Naive thymus-derived CD4-positive, alpha-beta T cell (primary cell): ENCODE results near the gene CALM3. TPM values are rescaled to one million over a fixed set of nuclear protein-coding genes. Genes with fewer than 3 reads are reported as not detected.
"Not testable (repeated sequence)": the region's sequence is repeated elsewhere in the genome, so short reads cannot be mapped to it uniquely, and the experiment has no call there.

Experiments
- ATAC-seq: fragments of 150-1000 bp; cut with Tn5 transposase; 2 replicates; pipeline ENCODE4 v1.10.0; 2021; ENCODE audit warnings: mild to moderate bottlenecking, moderate library complexity
- CTCF ChIA-PET: fragments of 350-600 bp; sonication (Branson Sonifier 250); formaldehyde crosslinking; loops from one replicate; lab custom pipeline; 2021; ENCODE audit warnings: antibody characterized with exemption; lab: Charles Lee
- POLR2A ChIA-PET: fragments of 350-600 bp; sonication (Branson Sonifier 250); formaldehyde crosslinking; loops from one replicate; lab custom pipeline; 2021; ENCODE audit warnings: antibody characterized with exemption, inconsistent platforms; lab: Charles Lee
- DNase-seq, 9 donors: peaks; one replicate each; pipeline versions ENCODE4 v3.0.0 to v3.0.0-alpha.2; 2020 to 2022; ENCODE audit warnings: mixed read lengths in 1 of 9
- H3K27ac ChIP-seq: one replicate; pipeline ENCODE4 v1.7.0; 2013; ENCODE audit warnings: mild to moderate bottlenecking, low read depth, low read length, moderate library complexity
- H3K27me3 ChIP-seq, 2 donors: one replicate each; pipeline ENCODE4 v1.7.0; 2013; ENCODE audit warnings: low read length in 2 of 2, mild to moderate bottlenecking in 2 of 2, moderate library complexity in 2 of 2; ENCODE audit not compliant: control insufficient read depth in 2 of 2, insufficient read depth in 2 of 2
- H3K36me3 ChIP-seq, 3 experiments: 1 replicate in 2 of 3; 2 replicates in 1 of 3; pipeline ENCODE4 v1.7.0; 2013; ENCODE audit warnings: low read length in 3 of 3, mild to moderate bottlenecking in 3 of 3, moderate library complexity in 1 of 3; ENCODE audit not compliant: insufficient read depth in 3 of 3, control insufficient read depth in 2 of 3
- H3K4me1 ChIP-seq, 2 donors: one replicate each; pipeline ENCODE4 v1.7.0; 2013; ENCODE audit warnings: low read length in 2 of 2, mild to moderate bottlenecking in 2 of 2, moderate library complexity in 1 of 2; ENCODE audit not compliant: control insufficient read depth in 2 of 2, insufficient read depth in 2 of 2
- H3K4me3 ChIP-seq: 2 replicates; pipeline ENCODE4 v1.7.0; 2013; ENCODE audit warnings: mild to moderate bottlenecking, low read length
- H3K9me3 ChIP-seq, 3 experiments: 1 replicate in 2 of 3; 2 replicates in 1 of 3; pipeline ENCODE4 v1.7.0; 2013; ENCODE audit warnings: low read length in 3 of 3; ENCODE audit not compliant: control insufficient read depth in 2 of 3
- H3K27ac Mint-ChIP-seq, 9 donors: one replicate each; pipeline ENCODE4 v1.8.0; 2020 to 2022; ENCODE audit warnings: mixed read lengths in 9 of 9, mild to moderate bottlenecking in 8 of 9, moderate library complexity in 5 of 9, inconsistent platforms in 2 of 9
- H3K27me3 Mint-ChIP-seq, 5 donors: one replicate each; pipeline ENCODE4 v1.8.0; 2021 to 2022; ENCODE audit warnings: mixed read lengths in 5 of 5, mild to moderate bottlenecking in 1 of 5
- H3K36me3 Mint-ChIP-seq, 5 donors: one replicate each; pipeline ENCODE4 v1.8.0; 2020 to 2022; ENCODE audit warnings: mixed read lengths in 5 of 5, mild to moderate bottlenecking in 3 of 5, inconsistent platforms in 1 of 5
- H3K4me1 Mint-ChIP-seq, 7 donors: one replicate each; pipeline ENCODE4 v1.8.0; 2020 to 2022; ENCODE audit warnings: mixed read lengths in 7 of 7, mild to moderate bottlenecking in 3 of 7, inconsistent platforms in 1 of 7
- H3K4me3 Mint-ChIP-seq, 10 donors: one replicate each; pipeline ENCODE4 v1.8.0; 2020 to 2022; ENCODE audit warnings: mild to moderate bottlenecking in 10 of 10, mixed read lengths in 10 of 10, moderate library complexity in 6 of 10, inconsistent platforms in 2 of 10
- H3K9me3 Mint-ChIP-seq, 11 donors: one replicate each; pipeline ENCODE4 v1.8.0; 2020 to 2022; ENCODE audit warnings: mixed read lengths in 11 of 11, mild to moderate bottlenecking in 4 of 11, inconsistent platforms in 1 of 11, moderate library complexity in 1 of 11
- intact Hi-C, 2 donors: fragments of 100-400 bp; cut with micrococcal nuclease; formaldehyde crosslinking; loops; one replicate each; pipeline ENCODE4 v1.15.1; 2023
- polyA plus RNA-seq, 2 donors: library from polyadenylated mRNA; unstranded; fragments of 300-500 nt; fragmentation: Illumina TruSeq; gene quantifications; one replicate each; pipeline ENCODE4 v1.2.3, GENCODE V29; 2021
- total RNA-seq, 6 experiments: library from RNA in 5 of 6; stranded (reverse) in 5 of 6; gene quantifications; 1 replicate in 5 of 6; 2 replicates in 1 of 6; pipeline ENCODE4 v1.2.3 and lab custom pipeline; 2021 to 2026

The CALM3 gene
- total and polyA plus RNA-seq, 7 experiments from 2014 or later, result 203 to 517 (median 254) TPM

DNA sequence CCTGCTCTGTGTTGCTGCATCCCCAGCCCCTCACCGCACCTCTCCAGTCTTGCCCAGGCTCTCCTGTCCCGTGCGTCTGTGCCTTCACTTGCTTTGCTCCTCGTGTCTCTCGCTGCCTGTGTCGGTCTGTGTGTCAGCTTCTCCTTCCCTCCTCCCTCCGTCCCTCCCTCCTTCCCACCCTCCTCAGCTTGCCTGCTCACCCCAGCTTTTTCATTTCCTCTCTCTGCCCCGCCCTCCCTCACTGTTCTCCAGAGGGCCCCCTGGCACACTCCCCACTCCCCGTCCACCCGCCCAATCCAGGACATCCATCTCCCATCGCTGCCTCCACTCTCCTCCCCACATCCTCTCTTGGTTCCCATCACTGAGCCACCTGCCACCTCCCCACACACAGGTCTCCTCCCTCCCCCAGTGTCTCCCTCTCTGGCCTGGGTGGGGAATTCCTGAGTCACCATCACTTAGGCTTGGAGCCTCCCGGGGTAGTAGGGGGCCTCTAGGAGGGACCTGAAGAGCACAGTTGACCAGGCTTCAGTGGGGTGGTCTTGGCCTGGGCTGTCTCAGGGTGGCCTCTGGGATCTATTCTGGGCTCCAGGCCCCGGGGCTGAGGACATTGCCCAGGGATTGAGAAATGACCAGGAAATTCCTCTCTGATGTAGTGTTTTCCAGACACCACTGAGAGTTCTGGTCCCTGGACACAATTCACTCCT, 24.0 kb downstream of the CALM3 start, which contains the start of gene PTGIR:
TSS of gene PTGIR (minus strand) at position 132 of the 704 bp plus-strand sequence. CDS start 864 bp downstream, outside the sequence.
- ChIA-PET POLR2A (interaction anchor here (1.0 to 2.3 kb wide), 4 partner anchors 9 to 24 kb away, joined by 4 to 9 read pairs (median 6); partner anchors contain the start of gene CALM3), CTCF (interaction anchor here (0.9 to 1.4 kb wide), 2 partner anchors 11 to 36 kb away, joined by 3 to 4 read pairs; partner anchors contain the start of gene DACT3)
- Histone ChIP-seq H3K27ac (peak within 1 kb of the TSS; percentile 57), H3K4me1 (peaks cover 0 to 48% of the 10 kb centered on the region in 2 donors), H3K4me3 (peak within 1 kb of the TSS; percentile 35), H3K27me3 (no peaks in the 10 kb centered on the region), H3K36me3 (no peaks in the 10 kb centered on the region), H3K9me3 (no peaks in the 10 kb centered on the region)
- intact Hi-C loops, result no loop called here
- Mint-ChIP-seq H3K27ac (peak within 1 kb of the TSS; percentile 56 to 95 (median 90)), H3K9me3 (peaks cover 0 to 2% (median 0%) of the 10 kb centered on the region in 11 donors), H3K4me3 (peak within 1 kb of the TSS; percentile 71 to 96 (median 83)), H3K36me3 (peaks cover 0 to 23% (median 0%) of the 10 kb centered on the region in 5 donors), H3K4me1 (peaks cover 32 to 61% (median 51%) of the 10 kb centered on the region in 7 donors), H3K27me3 (peaks cover 0 to 6% (median 0%) of the 10 kb centered on the region in 5 donors)
- DNase-seq (peak in 1 of 9 donors; percentile 64), ATAC-seq (peak; percentile 49)

DNA sequence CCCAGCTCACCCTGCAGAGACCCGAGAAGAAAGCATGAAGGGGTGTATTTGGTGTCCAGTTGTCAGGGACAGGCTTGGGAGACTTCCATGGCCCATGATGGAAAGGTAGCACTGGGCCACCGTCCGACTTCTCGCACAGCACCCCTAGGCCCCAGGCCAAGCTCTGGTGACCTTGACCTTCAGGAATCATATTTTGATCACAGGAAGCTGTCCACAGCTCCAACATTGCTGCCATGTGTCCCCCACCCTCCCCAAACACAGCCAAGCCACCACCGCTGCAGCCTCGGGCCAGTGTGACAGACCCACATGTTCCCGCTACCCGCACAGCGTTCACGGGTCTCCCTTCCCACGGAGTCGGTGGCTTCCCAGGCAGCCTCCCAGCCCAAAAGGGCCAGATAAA, 24.6 kb downstream of the CALM3 start:
- Mint-ChIP-seq H3K9me3 (peaks cover 0 to 2% (median 0%) of the 10 kb centered on the region in 11 donors), H3K27me3 (peaks cover 0 to 6% (median 0%) of the 10 kb centered on the region in 5 donors), H3K36me3 (peaks cover 0 to 23% (median 0%) of the 10 kb centered on the region in 5 donors), H3K27ac (peak overlapping the region in 4 of 9 donors; percentile 38 to 92 (median 90)), H3K4me1 (peaks cover 32 to 55% (median 45%) of the 10 kb centered on the region in 7 donors), H3K4me3 (peak overlapping the region in 1 of 10 donors; percentile 83)
- H3K9me3 ChIP-seq, result no peaks in the 10 kb centered on the region
- H3K4me3 ChIP-seq, result no peak overlapping the region
- H3K4me1 ChIP-seq, result peaks cover 0 to 42% of the 10 kb centered on the region in 2 donors
- ATAC-seq (no peak), DNase-seq (no peak)
- H3K27me3 ChIP-seq, result no peaks in the 10 kb centered on the region
- intact Hi-C loops, result no loop called here
- CTCF ChIA-PET, result no interaction called here
- H3K36me3 ChIP-seq, result no peaks in the 10 kb centered on the region
- POLR2A ChIA-PET, result interaction anchor here (0.7 to 2.2 kb wide), 3 partner anchors 7 to 42 kb away, joined by 3 to 9 read pairs (median 5); no protein-coding TSS in a partner anchor
- H3K27ac ChIP-seq, result peak overlapping the region; percentile 57

DNA sequence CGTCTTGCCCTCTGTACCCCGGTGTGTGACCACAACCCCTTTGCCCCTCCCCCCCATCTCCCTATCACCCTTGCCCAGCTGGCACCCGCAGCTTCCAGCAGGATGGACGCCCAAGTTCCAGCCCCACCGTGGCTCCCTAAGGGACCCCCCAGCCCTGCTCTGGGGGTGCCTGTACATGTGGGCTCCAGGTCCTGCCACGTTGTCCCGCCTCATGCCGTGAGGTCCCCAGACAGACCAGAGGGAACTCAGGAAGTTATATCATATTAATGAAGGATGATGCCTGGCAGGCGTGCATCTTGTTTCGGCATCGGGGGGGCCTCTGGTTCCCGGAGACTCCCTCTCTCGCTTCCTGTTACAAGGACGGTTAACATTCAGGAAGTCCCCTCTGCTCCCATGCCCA, 25.3 kb downstream of the CALM3 start:
- H3K9me3 ChIP-seq, result no peaks in the 10 kb centered on the region
- no peaks in the 10 kb centered on the region for H3K27me3 ChIP-seq
- peaks cover 0 to 2% (median 0%) of the 10 kb centered on the region in 11 donors for H3K9me3 Mint-ChIP-seq
- no peaks in the 10 kb centered on the region for H3K36me3 ChIP-seq
- peaks cover 0 to 6% (median 0%) of the 10 kb centered on the region in 5 donors for H3K27me3 Mint-ChIP-seq
- no peak for ATAC-seq
- ChIA-PET CTCF (no interaction called here), POLR2A (interaction anchor here (0.7 to 2.2 kb wide), 3 partner anchors 8 to 43 kb away, joined by 3 to 9 read pairs (median 5); no protein-coding TSS in a partner anchor)
- H3K4me1 Mint-ChIP-seq, result peaks cover 27 to 48% (median 40%) of the 10 kb centered on the region in 7 donors
- H3K4me1 ChIP-seq, result peaks cover 0 to 35% of the 10 kb centered on the region in 2 donors
- no peak for DNase-seq
- peak overlapping the region in 4 of 9 donors; percentile 25 to 69 (median 53) for H3K27ac Mint-ChIP-seq
- peak overlapping the region in 2 of 10 donors; percentile 28 to 83 for H3K4me3 Mint-ChIP-seq
- intact Hi-C loops, result no loop called here
- no peak overlapping the region for H3K4me3 ChIP-seq
- peaks cover 0 to 22% (median 0%) of the 10 kb centered on the region in 5 donors for H3K36me3 Mint-ChIP-seq
- no peak overlapping the region for H3K27ac ChIP-seq

DNA sequence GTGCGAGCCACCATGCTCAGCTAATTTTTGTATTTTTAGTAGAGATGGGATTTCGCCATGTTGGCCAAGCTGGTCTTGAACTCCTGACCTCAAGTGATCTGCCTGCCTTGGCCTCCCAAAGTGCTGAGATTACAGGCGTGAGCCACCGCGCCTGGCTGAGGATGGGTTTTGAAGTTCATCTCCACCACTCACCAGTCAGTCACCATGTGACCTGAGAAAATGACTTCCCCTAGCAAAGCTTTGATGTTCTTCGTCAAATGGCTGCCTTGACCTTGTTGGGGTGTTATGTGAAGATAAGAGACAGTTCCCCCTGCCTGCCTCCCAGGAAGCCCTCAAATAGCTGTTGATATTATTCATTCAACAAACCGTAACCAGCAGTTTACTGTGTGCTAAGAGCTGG, 27.8 kb downstream of the CALM3 start:
- H3K27ac ChIP-seq, H3K4me3 ChIP-seq, ATAC-seq, H3K27me3 Mint-ChIP-seq, H3K9me3 Mint-ChIP-seq, H3K27me3 ChIP-seq, H3K36me3 Mint-ChIP-seq, H3K4me3 Mint-ChIP-seq, H3K9me3 ChIP-seq, DNase-seq, H3K36me3 ChIP-seq, intact Hi-C loops: not testable (repeated sequence)
- Mint-ChIP-seq H3K27ac (peak overlapping the region in 3 of 9 donors; percentile 29 to 62 (median 49)), H3K4me1 (peaks cover 25 to 44% (median 41%) of the 10 kb centered on the region in 7 donors)
- peaks cover 11 to 24% of the 10 kb centered on the region in 2 donors for H3K4me1 ChIP-seq
- POLR2A ChIA-PET, result interaction anchor here (0.7 to 1.0 kb wide), 3 partner anchors 9 to 28 kb away, joined by 3 to 5 read pairs (median 3); partner anchors contain the start of gene CALM3
- CTCF ChIA-PET, result interaction anchor here (0.6 to 1.8 kb wide), 2 partner anchors 15 to 991 kb away, joined by 4 to 7 read pairs; no protein-coding TSS in a partner anchor

DNA sequence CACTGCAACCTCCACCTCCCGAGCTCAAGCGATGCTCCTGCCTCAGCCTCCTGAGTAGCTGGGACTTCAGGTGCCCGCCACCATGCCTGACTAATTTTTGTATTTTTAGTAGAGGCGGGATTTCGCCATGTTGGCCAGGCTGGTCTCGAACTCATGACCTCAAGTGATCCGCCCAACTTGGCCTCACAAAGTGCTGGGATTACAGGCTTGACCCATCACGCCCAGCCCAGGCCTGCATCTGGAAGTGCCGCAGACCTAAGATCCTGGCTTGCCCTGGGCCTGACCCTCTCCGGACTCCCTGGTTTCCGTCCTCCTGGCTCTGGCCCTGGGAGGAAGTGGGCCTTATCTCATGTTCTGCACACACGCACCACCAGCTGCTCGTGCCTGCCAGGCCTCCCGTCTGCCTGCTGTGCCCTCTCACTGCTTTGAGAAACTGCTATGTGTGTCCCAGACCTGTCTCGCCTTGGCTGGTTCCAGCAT, 28.5 kb downstream of the CALM3 start:
- H3K27me3 ChIP-seq, result no peaks in the 10 kb centered on the region
- ChIA-PET CTCF (interaction anchor here (0.6 to 1.8 kb wide), 2 partner anchors 16 to 992 kb away, joined by 4 to 7 read pairs; no protein-coding TSS in a partner anchor), POLR2A (interaction anchor here (0.6 to 1.0 kb wide), 4 partner anchors 13 to 29 kb away, joined by 3 to 4 read pairs (median 3); partner anchors contain the start of gene CALM3)
- DNase-seq (no peak), ATAC-seq (no peak)
- H3K36me3 ChIP-seq, result no peaks in the 10 kb centered on the region
- intact Hi-C loops, result loop anchor here in 1 of 2 donors (5.0 kb wide), 1 partner anchor 1222 kb away; the partner anchor contains the start of genes POLR1G and PPP1R13L
- no peaks in the 10 kb centered on the region for H3K9me3 ChIP-seq
- Mint-ChIP-seq H3K4me1 (peaks cover 20 to 41% (median 36%) of the 10 kb centered on the region in 7 donors), H3K9me3 (peaks cover 0 to 2% (median 0%) of the 10 kb centered on the region in 11 donors), H3K4me3 (no peak overlapping the region), H3K27me3 (peaks cover 0 to 7% (median 0%) of the 10 kb centered on the region in 5 donors), H3K27ac (peak overlapping the region in 3 of 9 donors; percentile 48 to 65 (median 57)), H3K36me3 (peaks cover 0 to 6% (median 0%) of the 10 kb centered on the region in 5 donors)
- H3K4me1 ChIP-seq, result peaks cover 13 to 19% of the 10 kb centered on the region in 2 donors
- H3K27ac ChIP-seq, result no peak overlapping the region
- H3K4me3 ChIP-seq, result no peak overlapping the region
